Measurements from ENCODE around the gene FZD10. TPM values are rescaled to one million over a fixed set of nuclear protein-coding genes. Genes with fewer than 3 reads are reported as not detected.

Gene FZD10
- 5.9 TPM for total RNA-seq

GRCh38 chr12:130162267-130162666, at the start of gene FZD10:
TSS of gene FZD10 (plus strand) at chr12:130162464. CDS start at chr12:130162943, 479 bp downstream.
- DNase-seq (ENCODE audit: low spot score): peak; percentile 61

GRCh38 chr12:130114952-130115351, 47.3 kb upstream of the FZD10 start:
- no peak for DNase-seq (ENCODE audit: low spot score)

- no peak for DNase-seq (ENCODE audit: low spot score)
Measured at GRCh38 chr12:130115646-130116045, 46.6 kb upstream of the FZD10 start.

- no peak for DNase-seq (ENCODE audit: low spot score)
Measured at GRCh38 chr12:130116791-130117190, 45.5 kb upstream of the FZD10 start.

- DNase-seq (ENCODE audit: low spot score): no peak
Measured at GRCh38 chr12:130117233-130117632, 45.0 kb upstream of the FZD10 start.

GRCh38 chr12:130117701-130118100, 44.6 kb upstream of the FZD10 start:
- no peak for DNase-seq (ENCODE audit: low spot score)

GRCh38 chr12:130118181-130118580, 44.1 kb upstream of the FZD10 start:
- DNase-seq (ENCODE audit: low spot score): no peak

- DNase-seq (ENCODE audit: low spot score): no peak
Measured at GRCh38 chr12:130119241-130119861, 42.9 kb upstream of the FZD10 start.

- DNase-seq (ENCODE audit: low spot score): no peak
Measured at GRCh38 chr12:130120012-130120805, 42.1 kb upstream of the FZD10 start.

- DNase-seq (ENCODE audit: low spot score): no peak
Measured at GRCh38 chr12:130121226-130122000, 40.9 kb upstream of the FZD10 start.

- no peak for DNase-seq (ENCODE audit: low spot score)
Measured at GRCh38 chr12:130122356-130122755, 39.9 kb upstream of the FZD10 start.

- no peak for DNase-seq (ENCODE audit: low spot score)
Measured at GRCh38 chr12:130124106-130124505, 38.2 kb upstream of the FZD10 start.

GRCh38 chr12:130124605-130125244, 37.5 kb upstream of the FZD10 start:
- DNase-seq (ENCODE audit: low spot score): no peak

GRCh38 chr12:130126023-130126432, 36.2 kb upstream of the FZD10 start:
- DNase-seq (ENCODE audit: low spot score): no peak

GRCh38 chr12:130127532-130127911, 34.7 kb upstream of the FZD10 start:
- DNase-seq (ENCODE audit: low spot score): no peak

- peak; percentile 52 for DNase-seq (ENCODE audit: low spot score)
Measured at GRCh38 chr12:130127912-130128789, 34.1 kb upstream of the FZD10 start.

GRCh38 chr12:130128790-130129735, 33.2 kb upstream of the FZD10 start:
- DNase-seq (ENCODE audit: low spot score): no peak

GRCh38 chr12:130130346-130130745, 31.9 kb upstream of the FZD10 start:
- DNase-seq (ENCODE audit: low spot score): no peak

- DNase-seq (ENCODE audit: low spot score): no peak
Measured at GRCh38 chr12:130131025-130131424, 31.2 kb upstream of the FZD10 start.

GRCh38 chr12:130131801-130132200, 30.5 kb upstream of the FZD10 start:
- DNase-seq (ENCODE audit: low spot score): no peak

Measured in ureter (tissue), 1 donor.